ENCODE measurements around the gene STK32A.

The STK32A gene

DNA sequence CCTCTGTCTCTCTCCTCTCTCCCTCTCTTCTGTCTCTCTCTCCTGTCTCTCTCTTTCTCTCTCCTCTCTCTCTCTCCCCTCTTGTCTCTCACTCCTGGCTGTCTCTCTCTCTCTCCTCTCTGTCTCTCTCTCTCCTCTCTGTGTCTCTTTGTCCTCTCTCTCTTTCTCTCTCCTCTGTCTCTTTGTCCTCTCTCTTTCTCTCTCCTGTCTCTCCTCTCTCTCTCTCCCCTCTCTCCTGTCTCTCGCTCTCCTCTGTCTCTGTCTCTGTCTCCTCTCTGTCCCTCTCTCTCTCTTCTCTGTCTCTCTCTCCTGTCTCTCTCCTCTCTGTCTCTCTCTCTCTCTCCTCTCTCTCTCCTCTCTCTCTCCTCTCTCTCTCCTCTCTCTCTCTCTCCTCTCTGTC is 25.0 kb downstream of the STK32A start:
- DNase-seq (ENCODE audit: low spot score), result no peak

DNA sequence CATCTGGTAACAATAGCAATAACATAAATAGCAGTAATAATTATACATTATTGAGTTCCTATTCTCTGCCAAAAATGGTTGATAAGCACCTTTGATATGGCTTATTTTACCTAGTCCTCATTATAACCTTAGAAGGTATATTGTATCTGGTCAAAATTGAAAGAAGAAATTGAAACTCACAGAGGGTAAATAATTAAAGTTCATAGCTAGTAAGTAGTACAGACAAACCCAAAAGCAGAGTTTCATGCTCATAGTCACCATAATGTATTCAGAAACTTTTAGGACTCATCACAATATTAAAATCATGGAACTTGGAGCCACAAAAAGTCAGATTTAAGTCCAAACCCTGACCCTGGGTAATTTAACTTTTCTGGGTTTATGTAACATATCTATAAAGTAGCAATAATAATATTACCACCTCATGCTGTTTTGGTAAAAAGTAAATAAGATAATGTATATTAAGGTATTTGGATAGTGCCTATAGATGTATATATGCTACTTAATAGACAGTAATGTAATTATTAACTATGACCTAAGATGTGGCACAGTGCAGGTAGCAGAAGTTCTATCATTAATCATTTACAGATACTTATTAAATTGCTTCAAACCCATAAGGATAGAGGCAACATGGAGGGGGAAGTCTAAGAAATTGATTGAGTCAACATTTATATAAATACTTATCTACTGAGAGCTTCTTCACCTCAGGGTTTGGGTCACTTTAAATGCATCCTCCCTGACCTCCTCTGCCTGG is 32.4 kb downstream of the STK32A start:
- no peak for DNase-seq (ENCODE audit: low spot score)

DNA sequence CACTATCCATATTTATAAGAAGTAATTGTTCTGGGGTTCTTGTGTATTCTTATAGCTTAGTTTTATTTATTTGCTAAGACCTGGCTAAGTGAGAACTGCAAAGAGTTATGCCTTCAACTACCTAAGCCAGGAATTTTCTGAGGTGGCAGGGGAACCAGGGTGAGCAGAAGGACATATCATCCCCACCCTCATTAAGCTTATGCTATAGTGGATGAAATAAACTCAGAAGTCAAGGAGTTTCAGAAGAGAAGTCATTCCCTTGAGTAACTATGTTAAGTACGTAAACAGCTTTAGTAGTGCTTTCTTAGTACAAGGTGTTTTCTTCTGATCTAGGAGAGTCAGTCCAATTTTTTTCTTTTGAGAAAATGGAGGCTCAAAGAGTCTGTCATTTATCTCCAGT is 41.7 kb downstream of the STK32A start:
- no peak for DNase-seq (ENCODE audit: low spot score)

DNA sequence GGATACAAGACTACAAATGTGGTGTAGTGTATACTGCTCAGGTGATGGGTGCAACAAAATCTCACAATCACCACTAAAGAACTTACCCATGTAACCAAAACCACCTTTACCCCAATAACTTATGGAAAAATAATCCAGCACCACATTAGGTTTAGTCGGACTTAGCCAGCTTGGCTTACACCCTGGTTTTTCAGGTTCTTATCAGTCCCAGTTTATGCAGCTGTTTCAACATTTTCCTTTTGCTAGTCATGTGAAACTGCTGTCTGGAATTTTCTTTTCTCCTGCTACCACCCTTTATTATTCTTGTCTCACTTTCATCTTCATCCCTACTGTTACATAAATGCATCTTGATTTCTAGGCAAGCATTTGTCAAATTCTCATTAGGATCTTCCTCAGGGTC is 51.5 kb downstream of the STK32A start:
- no peak for DNase-seq (ENCODE audit: low spot score)

DNA sequence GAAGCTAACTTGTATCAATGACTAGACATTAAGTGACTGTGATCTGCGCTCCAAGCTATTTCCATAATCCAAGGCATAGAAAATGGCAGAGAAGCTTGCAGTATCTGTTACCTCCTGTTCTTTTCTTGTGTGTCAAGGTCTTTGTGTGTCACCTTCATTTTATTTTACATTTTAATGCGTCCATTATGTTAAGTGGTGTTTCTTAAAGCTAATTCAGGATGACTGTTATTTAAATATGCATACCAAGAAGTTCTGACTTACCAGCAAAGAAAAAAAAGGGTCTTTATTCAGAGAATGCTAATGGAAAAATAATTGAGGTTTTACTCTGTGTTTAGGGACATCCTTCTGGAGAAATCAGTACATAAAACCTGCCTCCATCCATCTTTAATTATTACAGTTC is 52.3 kb downstream of the STK32A start:
- DNase-seq (ENCODE audit: low spot score), result no peak

DNA sequence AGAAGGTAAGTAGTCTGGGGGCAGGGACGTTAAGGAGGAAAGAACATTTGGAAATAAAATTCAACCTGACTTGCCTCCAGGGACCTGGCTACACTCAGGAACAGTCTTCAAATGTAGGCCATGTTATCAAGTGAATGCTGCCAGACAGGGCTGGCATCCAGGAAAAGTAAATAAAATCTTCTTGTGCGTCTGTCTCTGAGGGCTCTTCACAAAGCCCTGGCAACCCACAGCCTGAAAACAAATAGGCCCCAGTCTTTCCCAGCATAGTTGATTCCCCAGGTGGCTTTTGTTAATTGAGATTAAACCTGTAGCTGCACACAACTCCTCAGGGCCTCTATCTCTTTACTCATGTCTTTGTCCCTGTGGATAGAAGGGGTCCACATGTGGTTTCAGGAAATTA is 55.4 kb downstream of the STK32A start:
- no peak for DNase-seq (ENCODE audit: low spot score)

DNA sequence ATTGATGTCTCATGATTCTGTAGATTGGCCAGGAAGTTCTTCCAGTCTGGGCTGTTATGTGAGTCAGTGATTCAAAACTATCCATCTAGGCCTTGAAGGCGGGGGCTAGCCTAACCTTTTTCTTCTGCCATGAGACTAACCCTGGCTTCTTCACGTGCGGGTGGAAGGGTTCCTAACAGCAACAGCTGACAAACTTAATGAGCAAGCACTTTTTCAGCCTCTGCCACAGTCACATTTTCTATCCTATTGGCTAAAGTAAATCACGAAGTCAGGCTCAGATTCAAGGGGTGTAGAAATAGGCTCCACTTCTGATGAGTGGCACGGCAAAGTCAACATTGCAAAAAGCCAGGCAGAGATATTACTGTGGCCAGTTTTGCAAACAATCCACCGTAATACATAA is 68.4 kb downstream of the STK32A start:
- DNase-seq (ENCODE audit: low spot score), result no peak

DNA sequence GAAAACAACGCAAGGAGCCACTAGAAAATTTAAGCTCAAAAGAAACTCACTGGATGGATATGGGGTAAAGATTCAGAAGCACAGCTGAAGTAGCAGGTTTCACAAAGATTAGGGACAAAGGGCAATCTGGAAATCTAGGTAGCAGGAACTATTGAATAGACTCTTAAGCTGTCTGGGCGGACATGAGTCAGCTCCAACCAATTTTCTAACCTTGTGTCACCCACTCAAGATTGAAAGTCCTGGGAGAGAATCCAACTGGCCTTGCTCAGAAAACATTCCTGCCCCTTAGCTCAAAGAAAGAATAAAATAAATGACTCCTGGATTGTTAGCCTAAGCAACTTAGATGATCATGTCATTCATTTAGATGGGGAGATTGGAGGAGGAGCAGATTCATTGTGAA is 69.2 kb downstream of the STK32A start:
- DNase-seq (ENCODE audit: low spot score), result no peak

DNA sequence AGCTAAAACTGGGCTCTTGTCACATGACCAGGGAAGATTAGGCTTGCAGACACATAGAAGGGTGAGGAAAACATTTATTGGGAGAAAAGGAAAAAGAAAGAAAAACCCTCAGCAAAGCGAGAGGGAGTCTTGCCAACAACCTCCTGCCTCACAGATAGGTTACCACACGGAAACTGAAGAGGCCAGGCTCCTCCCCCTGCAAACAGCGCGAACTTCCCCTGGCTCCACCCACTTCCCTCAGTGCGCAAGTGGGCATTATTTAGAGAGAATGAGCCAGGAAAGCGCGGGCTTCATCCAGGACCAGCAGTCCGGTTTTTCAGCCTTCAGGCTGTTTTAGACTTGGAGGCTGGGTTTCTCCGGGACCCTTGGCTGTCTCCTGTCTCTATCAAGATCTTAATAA is 70.3 kb downstream of the STK32A start:
- DNase-seq (ENCODE audit: low spot score), result no peak

DNA sequence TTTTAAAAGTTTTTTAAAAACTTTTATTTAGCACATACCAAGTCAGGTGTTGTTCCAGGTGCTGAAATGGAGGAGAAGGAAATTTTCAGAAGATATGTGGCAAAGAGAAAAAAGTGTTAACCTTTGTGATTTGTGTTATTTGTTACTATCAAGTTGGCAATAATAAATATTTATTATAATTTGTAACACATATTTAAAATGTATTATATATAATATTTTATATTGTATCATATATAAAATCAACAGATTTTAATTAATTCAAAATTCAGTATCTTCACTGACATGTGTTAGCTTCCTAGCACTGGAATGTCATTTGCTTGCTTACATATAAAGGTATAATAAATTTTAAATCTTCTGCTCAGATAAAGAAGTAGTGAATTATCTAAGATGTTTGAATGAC is 71.5 kb downstream of the STK32A start:
- DNase-seq (ENCODE audit: low spot score), result no peak

DNA sequence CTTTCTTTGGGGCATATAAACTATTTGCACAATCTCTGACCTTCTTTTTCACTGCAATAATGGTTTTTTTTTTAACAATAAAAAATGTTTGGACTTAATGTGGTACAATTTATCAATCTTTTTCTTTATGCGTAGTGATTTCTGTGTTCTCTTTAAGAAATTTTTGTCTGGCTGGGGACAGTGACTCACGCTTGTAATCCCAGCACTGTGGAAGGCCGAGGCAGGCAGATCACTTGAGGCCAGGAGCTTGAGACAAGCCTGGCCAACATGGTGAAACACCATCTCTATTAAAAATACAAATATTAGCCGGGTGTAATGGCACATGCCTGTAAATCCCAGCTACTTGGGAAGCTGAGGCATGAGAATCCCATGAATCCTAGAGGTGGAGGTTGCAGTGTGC is 72.3 kb downstream of the STK32A start:
- no peak for DNase-seq (ENCODE audit: low spot score)

DNA sequence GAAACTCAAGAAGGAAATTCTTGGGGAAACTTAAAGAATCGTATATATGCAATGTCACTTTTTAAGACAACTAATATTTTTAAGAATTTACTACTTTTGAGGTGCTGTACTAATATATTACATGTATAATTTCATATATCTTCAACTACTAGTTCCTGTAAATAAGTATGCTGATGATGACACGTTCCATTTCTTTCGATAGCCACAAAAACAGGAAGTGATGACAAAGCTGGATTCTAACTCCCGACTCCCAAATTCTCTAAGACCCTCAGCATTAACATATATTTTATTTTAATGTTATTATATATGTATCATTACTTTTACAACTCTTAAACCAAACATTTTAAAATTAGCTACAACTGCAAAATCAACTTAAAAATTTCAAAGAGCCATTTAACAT is 74.8 kb downstream of the STK32A start:
- DNase-seq (ENCODE audit: low spot score), result no peak

DNA sequence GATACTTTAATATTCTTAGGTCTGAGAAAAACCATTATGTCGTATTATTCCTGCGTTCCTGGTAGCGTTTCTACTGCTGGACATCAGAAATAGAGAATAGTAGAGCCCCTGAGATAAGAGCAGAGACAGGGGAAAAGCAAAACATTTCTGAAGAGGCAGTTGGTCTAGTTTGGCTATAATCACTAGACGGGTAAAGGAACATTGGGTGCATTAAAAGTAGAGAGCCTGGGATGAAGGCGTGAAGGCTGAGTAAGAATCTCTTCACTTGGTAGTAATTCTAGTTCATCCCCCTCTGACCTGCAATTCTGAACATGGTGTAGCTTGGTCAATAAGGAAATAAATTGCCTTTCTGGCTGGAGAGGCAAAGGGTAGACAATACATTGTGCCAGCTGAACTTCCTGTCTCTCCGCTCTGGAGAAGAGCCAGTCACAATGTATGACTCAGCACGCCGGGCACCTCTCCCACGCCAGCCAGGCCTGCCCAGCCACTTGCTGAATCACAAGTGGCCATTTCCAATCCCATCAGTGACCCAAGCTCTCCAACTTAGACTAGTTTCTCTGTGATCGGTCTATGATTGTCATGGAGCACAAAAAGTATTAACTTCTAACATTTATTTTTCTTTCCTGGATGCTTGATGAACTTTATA is 75.4 kb downstream of the STK32A start:
- no peak for DNase-seq (ENCODE audit: low spot score)

DNA sequence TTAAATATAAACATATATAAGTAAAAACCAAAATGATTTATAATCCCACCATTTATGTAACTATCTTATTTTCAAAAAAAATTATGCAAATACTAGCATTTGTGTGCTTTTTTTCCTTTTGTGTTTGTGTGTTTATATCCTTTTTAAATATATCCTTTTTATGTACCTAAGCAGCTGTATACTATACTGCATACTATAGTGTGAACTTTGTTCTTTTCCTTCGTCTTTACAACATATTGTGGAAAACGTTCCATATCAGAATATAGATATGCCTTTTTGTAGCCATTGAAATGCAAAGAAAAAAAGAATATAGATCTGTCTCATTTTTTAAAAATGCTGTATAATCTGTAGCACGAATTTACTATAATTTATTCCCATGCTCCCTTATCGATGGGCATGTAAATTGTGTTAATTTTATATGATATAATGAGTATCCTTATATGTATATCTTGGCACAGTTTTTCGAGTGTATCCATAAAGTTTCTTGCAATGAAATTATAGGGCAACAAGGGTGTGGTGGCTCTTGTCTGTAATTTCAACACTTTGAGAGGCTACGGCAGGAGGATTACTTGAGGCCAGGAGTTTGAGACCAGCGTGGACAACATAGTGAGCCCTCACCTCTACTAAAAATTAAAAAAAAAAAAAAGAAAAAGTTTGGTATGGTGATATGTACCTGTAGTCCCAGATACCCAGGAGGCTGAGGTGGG is 83.3 kb downstream of the STK32A start:
- DNase-seq (ENCODE audit: low spot score), result no peak

DNA sequence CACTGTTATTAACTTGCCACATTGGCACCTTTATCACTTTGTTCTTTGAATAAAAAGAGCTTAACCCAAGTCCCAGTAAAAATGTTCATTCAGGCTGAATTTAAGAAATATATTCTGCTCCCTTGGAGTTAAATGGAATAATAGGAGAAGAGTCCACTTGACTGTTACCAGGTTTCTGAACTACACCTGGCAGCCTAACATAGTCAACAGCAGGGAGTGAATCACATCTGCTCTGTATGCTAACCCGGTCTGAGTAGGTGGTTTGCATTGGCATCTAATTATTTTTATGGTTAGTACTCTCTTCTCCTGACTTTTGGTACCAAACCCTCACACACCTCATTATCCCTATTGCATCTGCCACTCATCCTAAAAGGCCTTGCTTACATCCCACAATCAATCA is 86.7 kb downstream of the STK32A start:
- no peak for DNase-seq (ENCODE audit: low spot score)

DNA sequence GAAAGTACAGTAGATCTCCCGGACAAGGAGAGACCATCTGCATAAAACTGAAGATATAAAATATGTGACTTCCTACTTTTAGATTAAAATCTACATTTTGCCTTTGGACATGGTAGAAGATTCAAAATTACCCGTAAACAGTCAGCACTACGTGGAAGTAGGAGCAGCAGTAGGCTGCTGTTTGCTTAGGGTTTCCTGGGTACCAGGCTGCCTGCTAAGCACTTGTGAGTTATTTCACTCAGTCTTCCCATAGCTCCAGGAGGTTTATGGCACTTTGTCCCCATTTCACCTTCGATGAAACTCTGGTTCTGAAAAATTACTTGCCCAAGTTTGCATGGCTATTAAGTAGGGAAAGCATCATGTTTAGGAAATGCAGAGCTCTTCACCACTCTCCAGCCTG is 92.6 kb downstream of the STK32A start:
- DNase-seq (ENCODE audit: low spot score), result no peak

DNA sequence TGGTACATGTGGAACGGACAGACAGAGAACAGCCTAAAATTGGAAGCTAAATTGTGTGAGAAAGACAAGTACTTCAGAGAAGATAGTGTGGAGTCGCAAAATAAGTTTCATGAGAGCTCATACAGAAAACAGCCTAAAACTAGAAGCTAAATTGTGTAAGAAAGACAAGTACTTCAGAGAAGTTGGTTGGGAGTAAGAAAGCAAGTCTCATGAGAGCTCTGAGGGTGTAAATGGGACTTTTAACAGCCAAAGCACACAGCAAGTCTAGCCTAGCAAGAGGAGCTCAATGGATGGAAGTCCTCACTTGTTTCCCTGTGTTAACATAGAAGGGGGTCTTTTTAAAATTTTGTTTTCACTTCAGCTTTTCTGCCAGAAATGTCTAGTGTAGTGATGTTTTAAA is 93.1 kb downstream of the STK32A start:
- DNase-seq (ENCODE audit: low spot score), result no peak

DNA sequence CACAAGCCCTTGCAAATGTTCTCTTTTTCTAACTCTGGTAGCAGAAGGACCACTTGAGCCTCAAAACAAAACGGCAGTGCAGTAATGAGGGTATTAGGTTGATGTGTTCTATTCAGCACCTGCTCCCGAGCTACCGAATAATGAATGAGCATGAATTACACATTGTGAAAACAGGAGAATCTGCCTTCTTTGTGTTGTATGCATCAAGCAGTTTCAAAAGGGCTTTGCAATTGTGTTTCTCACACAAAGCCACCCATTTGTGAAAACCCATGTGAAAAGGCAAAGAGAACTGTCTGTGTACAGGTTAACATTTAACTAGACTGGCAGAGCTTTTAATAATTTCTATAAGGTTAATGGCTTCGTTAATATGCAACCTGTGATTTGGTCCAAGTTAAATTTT is 97.8 kb downstream of the STK32A start:
- DNase-seq (ENCODE audit: low spot score), result no peak

DNA sequence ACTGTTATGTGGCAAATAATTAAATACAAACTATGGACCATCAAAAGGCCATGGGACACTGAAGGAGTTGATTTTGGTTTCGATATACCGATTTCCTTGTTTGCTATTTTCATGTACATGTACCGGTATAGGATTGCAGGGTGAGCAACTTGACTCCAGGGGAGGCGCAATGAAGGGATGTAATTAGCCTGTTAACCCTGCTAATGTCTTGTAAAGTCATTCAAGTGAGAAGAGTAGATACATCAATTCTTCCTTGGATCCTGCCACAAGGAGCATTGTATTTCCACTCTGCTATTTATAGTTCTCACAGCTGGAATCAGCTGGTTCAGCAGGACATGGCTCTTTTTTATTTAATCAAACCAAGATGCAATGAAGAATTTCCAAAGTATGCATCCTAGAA is 102.0 kb downstream of the STK32A start:
- DNase-seq (ENCODE audit: low spot score), result no peak

DNA sequence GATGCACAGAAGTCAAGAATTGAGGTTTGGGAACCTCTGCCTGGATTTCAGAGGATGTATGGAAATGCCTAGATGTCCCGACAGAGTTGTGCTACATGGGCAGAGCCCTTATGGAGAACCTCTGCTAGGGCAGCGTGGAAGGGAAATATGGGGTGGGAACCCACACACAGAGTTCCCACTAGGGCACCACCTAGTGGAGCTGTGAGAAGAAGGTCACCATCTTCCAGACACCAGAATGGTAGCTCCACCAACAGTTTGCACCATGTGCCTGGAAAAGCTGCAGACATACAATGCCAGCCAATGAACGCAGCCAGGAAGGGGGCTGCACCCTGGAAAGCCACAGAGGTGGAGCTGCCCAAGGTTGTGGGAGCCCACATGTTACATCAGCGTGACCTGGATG is 104.5 kb downstream of the STK32A start:
- no peak for DNase-seq (ENCODE audit: low spot score)

DNA sequence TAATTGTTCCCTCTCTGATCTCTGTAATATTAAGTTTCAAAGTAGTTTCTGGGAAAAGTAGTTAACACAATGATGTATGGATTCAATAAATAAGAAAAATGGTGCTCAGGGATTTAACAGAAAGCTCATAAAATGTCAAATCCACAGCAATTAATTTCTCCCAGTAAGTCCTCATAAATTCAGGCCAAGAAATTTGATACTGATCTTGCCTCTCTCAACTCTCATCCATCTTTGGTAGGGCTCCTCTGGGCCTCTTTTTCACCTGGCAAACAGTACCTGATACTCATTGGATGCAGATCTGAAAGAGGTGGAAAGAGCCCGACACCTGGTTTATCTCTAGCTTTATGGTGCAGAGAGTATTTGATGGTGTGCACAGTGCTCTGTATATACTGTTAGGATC is 106.1 kb downstream of the STK32A start:
- DNase-seq (ENCODE audit: low spot score), result no peak

DNA sequence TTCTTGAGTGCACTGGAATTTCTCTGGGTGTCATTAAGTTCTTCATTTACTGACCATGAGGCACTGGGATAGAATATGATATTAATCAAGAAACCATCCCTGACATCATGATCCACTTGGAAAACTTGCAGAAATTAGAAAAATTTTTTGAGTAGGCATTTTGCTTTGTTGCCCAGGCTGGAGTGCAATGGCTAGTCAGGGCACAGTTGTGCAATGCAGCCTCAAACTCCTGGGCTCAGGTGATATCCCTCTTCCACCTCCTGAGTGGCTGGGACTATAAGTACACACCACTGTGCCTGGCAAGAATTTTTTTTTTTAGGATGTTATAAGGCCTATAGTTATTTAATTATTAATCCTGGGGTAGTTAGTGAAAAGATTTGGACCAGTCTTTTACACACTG is 106.5 kb downstream of the STK32A start:
- DNase-seq (ENCODE audit: low spot score), result no peak

DNA sequence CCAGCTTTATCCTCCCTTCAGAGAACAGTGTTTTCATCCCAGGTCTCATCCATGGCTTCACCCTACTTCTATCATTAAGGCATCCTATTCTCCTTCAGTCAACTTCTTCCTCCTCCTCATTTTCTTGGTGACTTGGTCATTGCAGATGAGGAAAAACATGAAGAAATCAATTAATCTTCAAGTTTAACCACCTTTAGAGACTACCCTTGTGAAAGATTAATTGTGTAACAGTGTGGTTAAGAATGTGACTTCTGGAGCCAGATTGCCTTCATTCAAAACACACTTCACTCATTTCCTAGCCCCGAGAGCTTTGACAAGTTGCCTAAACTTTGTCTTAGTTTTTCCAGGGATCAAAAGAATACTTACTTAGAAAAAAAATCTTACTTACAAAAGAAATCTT is 110.0 kb downstream of the STK32A start:
- DNase-seq (ENCODE audit: low spot score), result no peak

Data from activated CD4-positive, alpha-beta T cell treated with anti-CD3 and anti-CD28 coated beads, Interleukin-2, Interleukin-4, amounts not matched to agents 100 ng/mL and 50 ng/mL, durations not matched to agents 16 hours and 8 hours (primary cell).